ENCODE data around the gene DHX15.

Gene DHX15

GRCh38 chr4:24550441-24551175 lies 33.7 kb downstream of the DHX15 start:
- Histone ChIP-seq H3K79me1 (ENCODE audit: low read length) (peaks cover 5% of the 10 kb centered on the region), H2BK120ac (ENCODE audit: low read depth, low read length) (no peak overlapping the region), H4K8ac (ENCODE audit: low read depth, low read length) (no peak overlapping the region), H3K27ac (ENCODE audit: low read depth, low read length) (no peak overlapping the region), H3K56ac (ENCODE audit: low read length) (no peak overlapping the region), H2BK5ac (ENCODE audit: low read length) (no peak overlapping the region), H4K5ac (ENCODE audit: low read length) (no peak overlapping the region), H3K4me3 (ENCODE audit: low read length) (no peak overlapping the region), H2AK5ac (ENCODE audit: low read length) (no peak overlapping the region), H3K27me3 (ENCODE audit: insufficient read depth, low read length, poor library complexity) (no peaks in the 10 kb centered on the region), H2BK15ac (replicated peaks; ENCODE audit: low read depth) (no peak overlapping the region), H3K23ac (ENCODE audit: low read length) (no peak overlapping the region), H3K18ac (ENCODE audit: low read length) (no peak overlapping the region), H3K79me2 (ENCODE audit: control insufficient read depth, insufficient read depth, low read length) (peaks cover 53% of the 10 kb centered on the region), H3K4ac (ENCODE audit: low read depth, low read length) (no peak overlapping the region), H3K4me1 (ENCODE audit: control insufficient read depth, low read depth, low read length) (peaks cover 2% of the 10 kb centered on the region), H3K36me3 (ENCODE audit: control insufficient read depth, insufficient read depth, low read length) (peaks cover 3% of the 10 kb centered on the region), H3K9ac (ENCODE audit: low read length) (no peak overlapping the region), H3K4me2 (ENCODE audit: low read length) (no peak overlapping the region)
- DNase-seq = no peak
- WGBS (ENCODE audit: extremely low coverage, insufficient coverage, low lambda C conversion rate) = no CpG with 5 or more reads among the region's 6 CpGs

GRCh38 chr4:24547979-24548378 lies 36.4 kb downstream of the DHX15 start:
- no CpG with 5 or more reads among the region's 11 CpGs for WGBS (ENCODE audit: extremely low coverage, insufficient coverage, low lambda C conversion rate)
- Histone ChIP-seq H3K27me3 (ENCODE audit: insufficient read depth, low read length, poor library complexity) (no peaks in the 10 kb centered on the region), H4K5ac (ENCODE audit: low read length) (no peak overlapping the region), H3K4me2 (ENCODE audit: low read length) (no peak overlapping the region), H2BK15ac (replicated peaks; ENCODE audit: low read depth) (no peak overlapping the region), H3K4me1 (ENCODE audit: control insufficient read depth, low read depth, low read length) (peaks cover 2% of the 10 kb centered on the region), H2BK120ac (ENCODE audit: low read depth, low read length) (no peak overlapping the region), H3K18ac (ENCODE audit: low read length) (no peak overlapping the region), H3K79me1 (ENCODE audit: low read length) (peaks cover 7% of the 10 kb centered on the region), H2BK5ac (ENCODE audit: low read length) (no peak overlapping the region), H2AK5ac (ENCODE audit: low read length) (no peak overlapping the region), H3K4me3 (ENCODE audit: low read length) (no peak overlapping the region), H3K4ac (ENCODE audit: low read depth, low read length) (no peak overlapping the region), H4K8ac (ENCODE audit: low read depth, low read length) (no peak overlapping the region), H3K79me2 (ENCODE audit: control insufficient read depth, insufficient read depth, low read length) (peaks cover 50% of the 10 kb centered on the region), H3K56ac (ENCODE audit: low read length) (no peak overlapping the region), H3K23ac (ENCODE audit: low read length) (no peak overlapping the region), H3K27ac (ENCODE audit: low read depth, low read length) (no peak overlapping the region), H3K36me3 (ENCODE audit: control insufficient read depth, insufficient read depth, low read length) (peaks cover 3% of the 10 kb centered on the region), H3K9ac (ENCODE audit: low read length) (no peak overlapping the region)
- peak; percentile 54 for DNase-seq

- no peak overlapping the region for H3K4me3 ChIP-seq (ENCODE audit: low read length)
- no peak overlapping the region for H2BK120ac ChIP-seq (ENCODE audit: low read depth, low read length)
- H3K4me1 ChIP-seq (ENCODE audit: control insufficient read depth, low read depth, low read length) = peaks cover under 1% of the 10 kb centered on the region
- no peak overlapping the region for H3K4ac ChIP-seq (ENCODE audit: low read depth, low read length)
- no peak for DNase-seq
- no peak overlapping the region for H4K5ac ChIP-seq (ENCODE audit: low read length)
- H4K8ac ChIP-seq (ENCODE audit: low read depth, low read length) = no peak overlapping the region
- H2AK5ac ChIP-seq (ENCODE audit: low read length) = no peak overlapping the region
- no peak overlapping the region for H3K18ac ChIP-seq (ENCODE audit: low read length)
- no CpG with 5 or more reads among the region's 4 CpGs for WGBS (ENCODE audit: extremely low coverage, insufficient coverage, low lambda C conversion rate)
- H3K79me1 ChIP-seq (ENCODE audit: low read length) = peaks cover 11% of the 10 kb centered on the region
- no peaks in the 10 kb centered on the region for H3K27me3 ChIP-seq (ENCODE audit: insufficient read depth, low read length, poor library complexity)
- H3K79me2 ChIP-seq (ENCODE audit: control insufficient read depth, insufficient read depth, low read length) = peaks cover 45% of the 10 kb centered on the region
- H3K27ac ChIP-seq (ENCODE audit: low read depth, low read length) = no peak overlapping the region
- H3K56ac ChIP-seq (ENCODE audit: low read length) = no peak overlapping the region
- H2BK5ac ChIP-seq (ENCODE audit: low read length) = no peak overlapping the region
- H2BK15ac ChIP-seq (replicated peaks; ENCODE audit: low read depth) = no peak overlapping the region
- no peak overlapping the region for H3K9ac ChIP-seq (ENCODE audit: low read length)
- H3K23ac ChIP-seq (ENCODE audit: low read length) = no peak overlapping the region
- H3K36me3 ChIP-seq (ENCODE audit: control insufficient read depth, insufficient read depth, low read length) = peaks cover 6% of the 10 kb centered on the region
- no peak overlapping the region for H3K4me2 ChIP-seq (ENCODE audit: low read length)
Measured at GRCh38 chr4:24544208-24544988, 40.0 kb downstream of the DHX15 start.

GRCh38 chr4:24537025-24537424 lies 47.3 kb downstream of the DHX15 start:
- H3K79me2 ChIP-seq (ENCODE audit: control insufficient read depth, insufficient read depth, low read length) = peaks cover 20% of the 10 kb centered on the region
- H3K27me3 ChIP-seq (ENCODE audit: insufficient read depth, low read length, poor library complexity) = no peaks in the 10 kb centered on the region
- no peak overlapping the region for H3K9ac ChIP-seq (ENCODE audit: low read length)
- H3K18ac ChIP-seq (ENCODE audit: low read length) = no peak overlapping the region
- H2BK120ac ChIP-seq (ENCODE audit: low read depth, low read length) = no peak overlapping the region
- no peak overlapping the region for H3K4me2 ChIP-seq (ENCODE audit: low read length)
- no peak overlapping the region for H3K56ac ChIP-seq (ENCODE audit: low read length)
- H3K4me1 ChIP-seq (ENCODE audit: control insufficient read depth, low read depth, low read length) = no peaks in the 10 kb centered on the region
- no peak overlapping the region for H3K27ac ChIP-seq (ENCODE audit: low read depth, low read length)
- H4K5ac ChIP-seq (ENCODE audit: low read length) = no peak overlapping the region
- no peak overlapping the region for H2BK15ac ChIP-seq (replicated peaks; ENCODE audit: low read depth)
- H2BK5ac ChIP-seq (ENCODE audit: low read length) = no peak overlapping the region
- DNase-seq = peak; percentile 55
- no peak overlapping the region for H4K8ac ChIP-seq (ENCODE audit: low read depth, low read length)
- peaks cover 10% of the 10 kb centered on the region for H3K79me1 ChIP-seq (ENCODE audit: low read length)
- H3K23ac ChIP-seq (ENCODE audit: low read length) = no peak overlapping the region
- no CpG with 5 or more reads among the region's 7 CpGs for WGBS (ENCODE audit: extremely low coverage, insufficient coverage, low lambda C conversion rate)
- H3K36me3 ChIP-seq (ENCODE audit: control insufficient read depth, insufficient read depth, low read length) = peaks cover 6% of the 10 kb centered on the region
- no peak overlapping the region for H3K4me3 ChIP-seq (ENCODE audit: low read length)
- no peak overlapping the region for H2AK5ac ChIP-seq (ENCODE audit: low read length)
- no peak overlapping the region for H3K4ac ChIP-seq (ENCODE audit: low read depth, low read length)

- Histone ChIP-seq H3K4me1 (ENCODE audit: control insufficient read depth, low read depth, low read length) (no peaks in the 10 kb centered on the region), H3K56ac (ENCODE audit: low read length) (no peak overlapping the region), H3K23ac (ENCODE audit: low read length) (no peak overlapping the region), H3K79me2 (ENCODE audit: control insufficient read depth, insufficient read depth, low read length) (peaks cover 14% of the 10 kb centered on the region), H3K18ac (ENCODE audit: low read length) (no peak overlapping the region), H3K4ac (ENCODE audit: low read depth, low read length) (no peak overlapping the region), H2BK5ac (ENCODE audit: low read length) (no peak overlapping the region), H3K4me2 (ENCODE audit: low read length) (no peak overlapping the region), H3K79me1 (ENCODE audit: low read length) (peaks cover 10% of the 10 kb centered on the region), H2BK15ac (replicated peaks; ENCODE audit: low read depth) (no peak overlapping the region), H4K8ac (ENCODE audit: low read depth, low read length) (no peak overlapping the region), H3K27ac (ENCODE audit: low read depth, low read length) (no peak overlapping the region), H3K9ac (ENCODE audit: low read length) (no peak overlapping the region), H4K5ac (ENCODE audit: low read length) (no peak overlapping the region), H2BK120ac (ENCODE audit: low read depth, low read length) (no peak overlapping the region), H3K27me3 (ENCODE audit: insufficient read depth, low read length, poor library complexity) (no peaks in the 10 kb centered on the region), H2AK5ac (ENCODE audit: low read length) (no peak overlapping the region), H3K36me3 (ENCODE audit: control insufficient read depth, insufficient read depth, low read length) (peaks cover 5% of the 10 kb centered on the region), H3K4me3 (ENCODE audit: low read length) (no peak overlapping the region)
- WGBS (ENCODE audit: extremely low coverage, insufficient coverage, low lambda C conversion rate) = no CpG with 5 or more reads among the region's 3 CpGs
- DNase-seq = no peak
Measured at GRCh38 chr4:24535399-24535798, 49.0 kb downstream of the DHX15 start.

Measured in mesendoderm (in vitro differentiated cells).